DOHH2 (cell line): ENCODE data around the gene ACTR5.

Experiments used
- CTCF ChIP-seq: fragments of 200-600 bp; sonication (generic); IDR thresholded peaks from one replicate; pipeline ENCODE4 v1.5.1; 2014; ENCODE audit warnings: antibody characterized with exemption, mild to moderate bottlenecking, low read depth, low read length; ENCODE audit not compliant: poor library complexity, severe bottlenecking
- EZH2phosphoT487 ChIP-seq: fragments of 200-600 bp; sonication (generic); IDR thresholded peaks from 2 replicates; pipeline ENCODE4 v1.6.1; 2017; ENCODE audit warnings: borderline replicate concordance, mild to moderate bottlenecking, antibody characterized with exemption, low read length, moderate library complexity, mixed read lengths

- TF ChIP-seq CTCF (peak; percentile 17), EZH2phosphoT487 (no peak)
These were observed 16.5 kb upstream of the ACTR5 start for GRCh38 chr20:38731738-38732113.
